ENCODE data around the gene SFR1.

- TF ChIP-seq CTCF (IDR thresholded peaks at IDR 0.05) (no peak), EP300 (IDR thresholded peaks at IDR 0.05) (no peak), POLR2A (IDR thresholded peaks at IDR 0.05) (no peak)
Observed at GRCh38 chr10:104081998-104082397, 40.0 kb upstream of the SFR1 start.

Data from ovary (tissue), 3 donors.